CD14-positive monocyte (primary cell): ENCODE results near the gene ABHD14A. TPM values are rescaled to one million over a fixed set of nuclear protein-coding genes. Genes with fewer than 3 reads are reported as not detected.

ENCODE experiments used
- DNase-seq, 3 donors: peaks; one replicate each; pipeline ENCODE4 v3.0.0-alpha.2; 2011 to 2022
- H2AFZ ChIP-seq: 2 replicates; pipeline ENCODE4 v1.6.0; 2012; ENCODE audit warnings: mild to moderate bottlenecking, low read depth, low read length, inconsistent platforms; ENCODE audit not compliant: insufficient read depth, poor library complexity, severe bottlenecking
- H3K27ac ChIP-seq, 2 donors: 1 replicate in 1 of 2; 2 replicates in 1 of 2; pipeline ENCODE4 v1.5.1; 2012 to 2013; ENCODE audit warnings: low read length in 2 of 2, control low read depth in 1 of 2, inconsistent platforms in 1 of 2, low read depth in 1 of 2, mild to moderate bottlenecking in 1 of 2
- H3K27me3 ChIP-seq, 2 donors: one replicate each; pipeline versions ENCODE4 v1.6.0 to v1.6.1; 2011 to 2013; ENCODE audit warnings: low read length in 2 of 2; ENCODE audit not compliant: control insufficient read depth in 2 of 2, insufficient read depth in 2 of 2
- H3K36me3 ChIP-seq, 2 donors: replicated peaks in 1 of 2; 1 replicate in 1 of 2; 2 replicates in 1 of 2; pipeline versions ENCODE4 v1.5.1 to v1.6.1; 2012 to 2013; ENCODE audit warnings: low read length in 2 of 2, control low read depth in 1 of 2, inconsistent platforms in 1 of 2, mild to moderate bottlenecking in 1 of 2; ENCODE audit not compliant: insufficient read depth in 2 of 2, control insufficient read depth in 1 of 2
- H3K4me1 ChIP-seq, 2 donors: 1 replicate in 1 of 2; 2 replicates in 1 of 2; pipeline versions ENCODE4 v1.5.1 to v1.6.1; 2012 to 2013; ENCODE audit warnings: low read length in 2 of 2, control low read depth in 1 of 2, inconsistent platforms in 1 of 2, mild to moderate bottlenecking in 1 of 2, moderate library complexity in 1 of 2; ENCODE audit not compliant: insufficient read depth in 2 of 2, control insufficient read depth in 1 of 2
- H3K4me2 ChIP-seq: replicated peaks from 2 replicates; pipeline ENCODE3; 2012; ENCODE audit warnings: low read length, moderate library complexity, mild to moderate bottlenecking; ENCODE audit not compliant: poor library complexity, severe bottlenecking; ENCODE audit errors: extremely low read depth
- H3K4me3 ChIP-seq, 3 experiments: fragments of 200-600 bp in 1 of 3; sonication (generic) in 1 of 3; replicated peaks in 1 of 3; 1 replicate in 2 of 3; 2 replicates in 1 of 3; pipeline ENCODE4 v1.5.1; 2011 to 2013; ENCODE audit warnings: low read length in 3 of 3, mild to moderate bottlenecking in 3 of 3, control low read depth in 2 of 3, low read depth in 2 of 3, inconsistent platforms in 1 of 3, moderate library complexity in 1 of 3
- H3K79me2 ChIP-seq: 2 replicates; pipeline ENCODE4 v1.6.0; 2012; ENCODE audit warnings: mild to moderate bottlenecking, control low read depth, inconsistent platforms, low read length, moderate library complexity; ENCODE audit not compliant: insufficient read depth
- H3K9ac ChIP-seq: 2 replicates; pipeline ENCODE4 v1.6.0; 2017; ENCODE audit warnings: low read length, mild to moderate bottlenecking; ENCODE audit not compliant: insufficient read depth, poor library complexity, severe bottlenecking
- H3K9me3 ChIP-seq, 2 donors: replicated peaks in 1 of 2; 1 replicate in 1 of 2; 2 replicates in 1 of 2; pipeline versions ENCODE4 v1.5.1 to v1.6.1; 2012 to 2013; ENCODE audit warnings: low read length in 2 of 2, control low read depth in 1 of 2; ENCODE audit not compliant: control insufficient read depth in 1 of 2, insufficient read depth in 1 of 2
- H4K20me1 ChIP-seq: 2 replicates; pipeline ENCODE4 v1.6.0; 2012; ENCODE audit warnings: mild to moderate bottlenecking, low read length, control low read depth, moderate library complexity; ENCODE audit not compliant: insufficient read depth
- H3K27ac Mint-ChIP-seq, 7 donors: one replicate each; pipeline ENCODE4 v1.8.0; 2020; ENCODE audit warnings: mild to moderate bottlenecking in 7 of 7, mixed read lengths in 7 of 7, moderate library complexity in 6 of 7, inconsistent platforms in 2 of 7
- H3K27me3 Mint-ChIP-seq, 3 donors: one replicate each; pipeline ENCODE4 v1.8.0; 2021 to 2022; ENCODE audit warnings: low read depth in 3 of 3, mild to moderate bottlenecking in 3 of 3, mixed read lengths in 3 of 3, moderate library complexity in 3 of 3, inconsistent platforms in 1 of 3
- H3K36me3 Mint-ChIP-seq, 2 donors: one replicate each; pipeline ENCODE4 v1.8.0; 2020; ENCODE audit warnings: mixed read lengths in 2 of 2, inconsistent platforms in 1 of 2, mild to moderate bottlenecking in 1 of 2
- H3K4me1 Mint-ChIP-seq: one replicate; pipeline ENCODE4 v1.8.0; 2020; ENCODE audit warnings: mild to moderate bottlenecking, mixed read lengths
- H3K4me3 Mint-ChIP-seq, 2 donors: one replicate each; pipeline ENCODE4 v1.8.0; 2020; ENCODE audit warnings: mild to moderate bottlenecking in 2 of 2, mixed read lengths in 2 of 2, moderate library complexity in 1 of 2
- H3K9me3 Mint-ChIP-seq, 7 donors: one replicate each; pipeline ENCODE4 v1.8.0; 2020 to 2022; ENCODE audit warnings: mixed read lengths in 7 of 7, mild to moderate bottlenecking in 6 of 7, moderate library complexity in 6 of 7, inconsistent platforms in 2 of 7
- WGBS: methylation state at CpG from one replicate; pipeline ENCODE4 v1.1.5; 2013; ENCODE audit warnings: missing lambda C conversion rate; ENCODE audit not compliant: insufficient coverage; 5-methylcytosine and 5-hydroxymethylcytosine counted together
- intact Hi-C, 2 donors: fragments of 100-400 bp; cut with micrococcal nuclease; formaldehyde crosslinking; loops; one replicate each; pipeline versions ENCODE4 v1.15.0 to v1.15.1; 2023
- polyA plus RNA-seq, 3 donors: library from polyadenylated mRNA; depleted of rRNA in 1 of 3; unstranded in 2 of 3; stranded (reverse) in 1 of 3; fragments of 300-500 nt in 2 of 3; fragments of >200 nt in 1 of 3; fragmentation: Illumina TruSeq in 2 of 3; gene quantifications; 1 replicate in 2 of 3; 2 replicates in 1 of 3; pipeline ENCODE4 v1.2.3, GENCODE V29; 2012 to 2021
- TF ChIP-seq, protein P1 (sequence below): fragments of 200-600 bp; IDR thresholded peaks from one replicate; pipeline ENCODE4 v1.8.0; 2022; ENCODE audit warnings: antibody characterized with exemption, mild to moderate bottlenecking

The ABHD14A gene
- polyA plus RNA-seq, 3 donors: 6.9 to 13.2 (median 11.7) TPM

DNA sequence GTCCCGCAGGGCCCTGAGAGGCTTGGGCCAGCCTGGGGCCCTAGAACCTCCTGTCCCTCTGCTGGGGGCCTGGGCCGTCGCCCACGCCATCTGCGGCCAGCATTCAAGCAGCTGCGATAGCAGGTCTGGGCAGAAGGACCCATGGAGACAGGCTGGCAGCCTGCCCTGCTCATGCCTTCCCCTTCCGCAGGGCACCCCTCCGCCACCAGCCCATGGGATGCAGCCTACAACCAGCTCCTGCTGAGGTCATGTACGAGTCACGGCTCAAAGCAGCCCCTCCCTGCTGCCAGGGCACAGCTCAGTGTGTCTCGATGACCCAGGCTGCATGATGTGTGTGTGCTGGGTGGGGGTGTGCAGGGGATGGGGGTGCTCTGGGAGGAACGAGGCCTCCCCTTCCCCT is 53.7 kb downstream of the ABHD14A start:
- Histone ChIP-seq H3K36me3 (no peaks in the 10 kb centered on the region), H4K20me1 (no peaks in the 10 kb centered on the region), H3K27ac (no peak overlapping the region), H3K9me3 (no peaks in the 10 kb centered on the region), H3K79me2 (no peaks in the 10 kb centered on the region), H3K4me3 (no peak overlapping the region), H2AFZ (no peak overlapping the region), H3K27me3 (no peaks in the 10 kb centered on the region), H3K4me1 (no peaks in the 10 kb centered on the region), H3K9ac (no peak overlapping the region), H3K4me2 (no peak overlapping the region)
- H3K27me3 Mint-ChIP-seq: peaks cover 0 to 4% (median 1%) of the 10 kb centered on the region in 3 donors
- DNase-seq: no peak
- TF ChIP-seq, protein P1, sequence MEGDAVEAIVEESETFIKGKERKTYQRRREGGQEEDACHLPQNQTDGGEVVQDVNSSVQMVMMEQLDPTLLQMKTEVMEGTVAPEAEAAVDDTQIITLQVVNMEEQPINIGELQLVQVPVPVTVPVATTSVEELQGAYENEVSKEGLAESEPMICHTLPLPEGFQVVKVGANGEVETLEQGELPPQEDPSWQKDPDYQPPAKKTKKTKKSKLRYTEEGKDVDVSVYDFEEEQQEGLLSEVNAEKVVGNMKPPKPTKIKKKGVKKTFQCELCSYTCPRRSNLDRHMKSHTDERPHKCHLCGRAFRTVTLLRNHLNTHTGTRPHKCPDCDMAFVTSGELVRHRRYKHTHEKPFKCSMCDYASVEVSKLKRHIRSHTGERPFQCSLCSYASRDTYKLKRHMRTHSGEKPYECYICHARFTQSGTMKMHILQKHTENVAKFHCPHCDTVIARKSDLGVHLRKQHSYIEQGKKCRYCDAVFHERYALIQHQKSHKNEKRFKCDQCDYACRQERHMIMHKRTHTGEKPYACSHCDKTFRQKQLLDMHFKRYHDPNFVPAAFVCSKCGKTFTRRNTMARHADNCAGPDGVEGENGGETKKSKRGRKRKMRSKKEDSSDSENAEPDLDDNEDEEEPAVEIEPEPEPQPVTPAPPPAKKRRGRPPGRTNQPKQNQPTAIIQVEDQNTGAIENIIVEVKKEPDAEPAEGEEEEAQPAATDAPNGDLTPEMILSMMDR: no peak
- no peaks in the 10 kb centered on the region for H3K36me3 Mint-ChIP-seq
- no peaks in the 10 kb centered on the region for H3K9me3 Mint-ChIP-seq
- H3K4me3 Mint-ChIP-seq: no peak overlapping the region
- no peaks in the 10 kb centered on the region for H3K4me1 Mint-ChIP-seq
- H3K27ac Mint-ChIP-seq: no peak overlapping the region
- intact Hi-C loops: no loop called here
- WGBS: 97% methylated on average over 8 of the region's 12 CpGs

DNA sequence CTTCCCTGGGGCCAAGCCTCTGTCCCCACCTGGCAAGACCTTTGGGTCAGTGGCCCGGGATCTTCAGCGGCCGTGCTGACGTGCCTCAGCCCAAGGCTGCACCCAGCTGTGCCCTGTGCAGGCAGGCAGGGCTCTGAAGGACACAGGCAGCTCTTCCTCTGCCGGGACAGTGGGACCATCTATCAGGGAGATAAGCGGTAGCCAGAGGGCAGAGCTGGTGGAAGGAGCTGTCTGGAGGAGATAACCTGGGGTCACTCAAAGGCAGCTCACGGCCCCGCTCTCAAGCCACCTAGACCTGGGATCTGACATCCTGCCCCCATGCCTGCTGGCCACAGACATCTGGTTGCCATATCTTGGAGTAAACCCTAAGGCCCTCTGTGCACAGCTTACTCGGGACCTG is 54.2 kb downstream of the ABHD14A start:
- H3K27ac ChIP-seq: no peak overlapping the region
- H3K9ac ChIP-seq: no peak overlapping the region
- no peak overlapping the region for H2AFZ ChIP-seq
- H3K9me3 Mint-ChIP-seq: no peaks in the 10 kb centered on the region
- no peak overlapping the region for H3K4me3 ChIP-seq
- no peaks in the 10 kb centered on the region for H3K27me3 ChIP-seq
- H3K4me1 ChIP-seq: no peaks in the 10 kb centered on the region
- no peaks in the 10 kb centered on the region for H3K4me1 Mint-ChIP-seq
- no peaks in the 10 kb centered on the region for H3K79me2 ChIP-seq
- intact Hi-C loops: no loop called here
- WGBS: 92% methylated on average over 4 of the region's 9 CpGs
- no peak overlapping the region for H3K27ac Mint-ChIP-seq
- H3K36me3 Mint-ChIP-seq: no peaks in the 10 kb centered on the region
- peaks cover 0 to 4% (median 1%) of the 10 kb centered on the region in 3 donors for H3K27me3 Mint-ChIP-seq
- no peak overlapping the region for H3K4me2 ChIP-seq
- no peaks in the 10 kb centered on the region for H3K9me3 ChIP-seq
- no peak overlapping the region for H3K4me3 Mint-ChIP-seq
- no peaks in the 10 kb centered on the region for H3K36me3 ChIP-seq
- no peaks in the 10 kb centered on the region for H4K20me1 ChIP-seq
- no peak for DNase-seq
- TF ChIP-seq, protein P1: no peak
